ENCODE data around the gene RNASE13. TPM values are rescaled to one million over a fixed set of nuclear protein-coding genes. Genes with fewer than 3 reads are reported as not detected.
A peak's percentile ranks its signal among the peaks of the same experiment; 100 is the strongest.
"Not testable (repeated sequence)": the region's sequence is repeated elsewhere in the genome, so short reads cannot be mapped to it uniquely, and the experiment has no call there.

The RNASE13 gene
- total and polyA plus RNA-seq, 2 of the 4 experiments (the other 2 are of a cell fraction) = not detected

- CTCF ChIA-PET = interaction anchor here (3.7 kb wide), 1 partner anchor 27 kb away, joined by 37 read pairs; no protein-coding TSS in a partner anchor
- H2AK5ac ChIP-seq (ENCODE audit: low read depth, low read length) = no peak within 1 kb of the TSS
- no peak within 1 kb of the TSS for H3K4me3 ChIP-seq (ENCODE audit: insufficient read depth, low read depth, low read length)
- no peak within 1 kb of the TSS for H2BK15ac ChIP-seq (ENCODE audit: low read depth, low read length)
- no peak within 1 kb of the TSS for H3K4ac ChIP-seq (ENCODE audit: low read depth, low read length)
- intact Hi-C loops (cut with micrococcal nuclease) = loop anchor here (2.0 kb wide), 1 partner anchor 71 kb away; no protein-coding TSS in a partner anchor
- H3K4me1 ChIP-seq (ENCODE audit: control insufficient read depth, insufficient read depth, low read length) = peaks cover 2% of the 10 kb centered on the region; the same call in 1 of the 2 replicates
- no peak within 1 kb of the TSS for H2BK5ac ChIP-seq (ENCODE audit: low read depth, low read length, poor library complexity, severe bottlenecking)
- H2AFZ ChIP-seq (replicated peaks; ENCODE audit: low read length, poor library complexity) = no peak within 1 kb of the TSS
- no peak within 1 kb of the TSS for H3K9ac ChIP-seq (ENCODE audit: low read depth, low read length)
- H3K14ac ChIP-seq (replicated peaks; ENCODE audit: low read depth, low read length) = no peak within 1 kb of the TSS
- no peaks in the 10 kb centered on the region for H3K9me3 ChIP-seq (ENCODE audit: control insufficient read depth, insufficient read depth, low read length)
- H2AK9ac ChIP-seq (replicated peaks; ENCODE audit: low read depth, low read length, poor library complexity) = no peak within 1 kb of the TSS
- dilution Hi-C loops (cut with HindIII; ENCODE audit: low sequenced_read_pairs, unreplicated experiment) = no loop called here
- no peak within 1 kb of the TSS for H3K23ac ChIP-seq (ENCODE audit: low read depth, low read length)
- no peak within 1 kb of the TSS for H4K91ac ChIP-seq (ENCODE audit: insufficient read depth, low read depth, low read length)
- H4K20me1 ChIP-seq (ENCODE audit: insufficient read depth, low read length) = no peaks in the 10 kb centered on the region
- no peak within 1 kb of the TSS for H3K18ac ChIP-seq (ENCODE audit: low read depth, low read length)
- H4K8ac ChIP-seq (ENCODE audit: low read depth in 2 of 2, low read length in 2 of 2) = no peak within 1 kb of the TSS
- peaks cover 26% of the 10 kb centered on the region for H3K27me3 ChIP-seq (ENCODE audit: control insufficient read depth, insufficient read depth, low read length)
- no peak within 1 kb of the TSS for H3K56ac ChIP-seq (ENCODE audit: extremely low read depth, insufficient read depth, low read length)
- H3K36me3 ChIP-seq (ENCODE audit: control insufficient read depth, insufficient read depth, low read length) = no peaks in the 10 kb centered on the region
- POLR2A ChIA-PET (ENCODE audit: unreplicated experiment) = no interaction called here
- no peak within 1 kb of the TSS for H2BK120ac ChIP-seq (ENCODE audit: low read depth, low read length)
- no peak within 1 kb of the TSS for H3K27ac ChIP-seq (ENCODE audit: insufficient read depth, low read length)
- in situ Hi-C loops (cut with MboI; ENCODE audit: low sequenced_read_pairs) = no loop called here
- H3K9me1 ChIP-seq (ENCODE audit: insufficient read depth, low read length) = no peaks in the 10 kb centered on the region
- no peaks in the 10 kb centered on the region for H3K79me1 ChIP-seq (ENCODE audit: low read depth in 1 of 2, low read length in 2 of 2)
- no peak within 1 kb of the TSS for H3K4me2 ChIP-seq (ENCODE audit: low read depth, low read length)
- peak; percentile 54 for DNase-seq
- ATAC-seq (ENCODE audit: low read depth) = no peak
- 0 out of 2 replicates have a peak, but pooled peaks have one; percentile 11 for TF ChIP-seq FOS (IDR thresholded peaks at IDR 0.05; ENCODE audit: low read depth, low read length)
- TF ChIP-seq USF2 (IDR thresholded peaks at IDR 0.05; ENCODE audit: low read depth, low read length) = peak; percentile 52; the same call in 1 of the 2 replicates
- TF ChIP-seq ELK1 (IDR thresholded peaks at IDR 0.05; ENCODE audit: borderline replicate concordance, low read depth, low read length) = no peak
- peak; percentile 17; the same call in 1 of the 2 replicates for TF ChIP-seq BHLHE40 (IDR thresholded peaks at IDR 0.05; ENCODE audit: low read depth, low read length)
- H2BK20ac ChIP-seq (ENCODE audit: low read depth, low read length) = no peak within 1 kb of the TSS
- no peak within 1 kb of the TSS for H4K5ac ChIP-seq (ENCODE audit: low read depth, low read length)
- no TSS peak for BruUV-seq (replicated peaks)
- 93% methylated on average over 3 of the region's 11 CpGs; no CpG with 5 or more reads in 1 of the 2 experiments for WGBS, 2 experiments (ENCODE audit: extremely low coverage in 2 of 2, insufficient read length in 1 of 2)
These were observed 7.2 kb upstream of the RNASE13 start, which contains the start of gene RNASE7 for GRCh38 chr14:21041676-21042433. Gene RNASE7 (plus strand): TSS chr14:21042362. CDS start chr14:21042993, 631 bp downstream.

GRCh38 chr14:21040941-21041340 lies 6.3 kb upstream of the RNASE13 start:
- H3K4me2 ChIP-seq (ENCODE audit: low read depth, low read length); H3K9me3 ChIP-seq (ENCODE audit: control insufficient read depth, insufficient read depth, low read length); H3K18ac ChIP-seq (ENCODE audit: low read depth, low read length); ATAC-seq (ENCODE audit: low read depth); DNase-seq; H2AK5ac ChIP-seq (ENCODE audit: low read depth, low read length); H4K91ac ChIP-seq (ENCODE audit: insufficient read depth, low read depth, low read length); H2BK120ac ChIP-seq (ENCODE audit: low read depth, low read length); H3K4me3 ChIP-seq (ENCODE audit: insufficient read depth, low read depth, low read length); H4K8ac ChIP-seq (ENCODE audit: low read depth in 2 of 2, low read length in 2 of 2); in situ Hi-C loops (cut with MboI; ENCODE audit: low sequenced_read_pairs); H3K56ac ChIP-seq (ENCODE audit: extremely low read depth, insufficient read depth, low read length); H4K20me1 ChIP-seq (ENCODE audit: insufficient read depth, low read length); H2BK20ac ChIP-seq (ENCODE audit: low read depth, low read length); H4K5ac ChIP-seq (ENCODE audit: low read depth, low read length); H3K9me1 ChIP-seq (ENCODE audit: insufficient read depth, low read length); H3K14ac ChIP-seq (replicated peaks; ENCODE audit: low read depth, low read length); H2BK5ac ChIP-seq (ENCODE audit: low read depth, low read length, poor library complexity, severe bottlenecking); H2BK15ac ChIP-seq (ENCODE audit: low read depth, low read length); H3K4me1 ChIP-seq (ENCODE audit: control insufficient read depth, insufficient read depth, low read length); H3K9ac ChIP-seq (ENCODE audit: low read depth, low read length); H3K36me3 ChIP-seq (ENCODE audit: control insufficient read depth, insufficient read depth, low read length); H2AK9ac ChIP-seq (replicated peaks; ENCODE audit: low read depth, low read length, poor library complexity); POLR2A ChIA-PET (ENCODE audit: unreplicated experiment); H3K4ac ChIP-seq (ENCODE audit: low read depth, low read length); dilution Hi-C loops (cut with HindIII; ENCODE audit: low sequenced_read_pairs, unreplicated experiment); BruUV-seq (replicated peaks); H3K27ac ChIP-seq (ENCODE audit: insufficient read depth, low read length); H3K79me1 ChIP-seq (ENCODE audit: low read depth in 1 of 2, low read length in 2 of 2); H2AFZ ChIP-seq (replicated peaks; ENCODE audit: low read length, poor library complexity); H3K23ac ChIP-seq (ENCODE audit: low read depth, low read length): not testable (repeated sequence)
- intact Hi-C loops (cut with micrococcal nuclease) = loop anchor here (1.0 to 2.0 kb wide), 4 partner anchors 27 to 344 kb away; no protein-coding TSS in a partner anchor
- no CpG with 5 or more reads among the region's 3 CpGs for WGBS, 2 experiments (ENCODE audit: extremely low coverage in 2 of 2, insufficient read length in 1 of 2)
- CTCF ChIA-PET = interaction anchor here (1.3 to 3.7 kb wide), 3 partner anchors 26 to 78 kb away, joined by 3 to 37 read pairs (median 5); no protein-coding TSS in a partner anchor
- peaks cover 30% of the 10 kb centered on the region for H3K27me3 ChIP-seq (ENCODE audit: control insufficient read depth, insufficient read depth, low read length)

Data from IMR-90 (cell line).